Activated CD8-positive, alpha-beta memory T cell treated with anti-CD3 and anti-CD28 coated beads, Interleukin-2, amount 50 U/mL, for 1 hour (primary cell): ENCODE measurements around the gene TAOK1.

Source experiments
- DNase-seq: peaks from one replicate; pipeline ENCODE4 v3.0.0-alpha.2; 2020; ENCODE audit errors: extremely low read depth

The TAOK1 gene

GRCh38 chr17:29595107-29595942 lies 205.2 kb downstream of the TAOK1 start:
- no peak for DNase-seq

- no peak for DNase-seq
Measured at GRCh38 chr17:29595943-29596774, 206.0 kb downstream of the TAOK1 start.

GRCh38 chr17:29596811-29597210 lies 206.6 kb downstream of the TAOK1 start:
- no peak for DNase-seq

GRCh38 chr17:29597361-29598172 lies 207.4 kb downstream of the TAOK1 start:
- no peak for DNase-seq
